NOMO-1 treated with dmso at 0.1 percent for 144 hours (cell line): ENCODE data around the gene RNF151.
"Not testable (repeated sequence)": the region's sequence is repeated elsewhere in the genome, so short reads cannot be mapped to it uniquely, and the experiment has no call there.

Source experiments
- DNase-seq: peaks from one replicate; lab custom pipeline; 2025; ENCODE audit not compliant: unreplicated experiment; lab: John Stamatoyannopoulos, UW

The RNF151 gene

DNA sequence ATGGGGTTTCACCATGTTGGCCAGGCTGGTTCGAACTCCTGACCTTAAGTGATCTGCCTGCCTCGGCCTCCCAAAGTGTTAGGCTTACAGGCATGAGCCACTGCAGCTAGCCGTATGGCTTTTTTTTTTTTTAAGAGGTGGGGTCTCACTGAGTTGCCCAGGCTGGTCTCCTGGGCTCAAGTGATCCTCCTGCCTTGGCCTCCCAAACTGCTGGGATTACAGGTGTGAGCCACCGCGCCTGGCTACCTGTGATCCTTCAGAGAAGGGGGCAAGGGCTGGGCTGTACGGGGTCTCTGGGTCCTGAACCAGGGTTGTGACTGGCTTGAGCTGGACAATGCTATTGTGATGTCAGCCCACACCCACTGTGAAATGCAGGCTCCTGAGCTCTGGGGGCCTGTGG lies at the start of gene RNF151:
Gene RNF151 (plus strand): TSS at position 397 of the 400 bp plus-strand sequence. CDS start 26 bp downstream, outside the sequence.
- no peak for DNase-seq

GRCh38 chr16:1917056-1917664 lies 49.5 kb upstream of the RNF151 start:
- DNase-seq = no peak

DNA sequence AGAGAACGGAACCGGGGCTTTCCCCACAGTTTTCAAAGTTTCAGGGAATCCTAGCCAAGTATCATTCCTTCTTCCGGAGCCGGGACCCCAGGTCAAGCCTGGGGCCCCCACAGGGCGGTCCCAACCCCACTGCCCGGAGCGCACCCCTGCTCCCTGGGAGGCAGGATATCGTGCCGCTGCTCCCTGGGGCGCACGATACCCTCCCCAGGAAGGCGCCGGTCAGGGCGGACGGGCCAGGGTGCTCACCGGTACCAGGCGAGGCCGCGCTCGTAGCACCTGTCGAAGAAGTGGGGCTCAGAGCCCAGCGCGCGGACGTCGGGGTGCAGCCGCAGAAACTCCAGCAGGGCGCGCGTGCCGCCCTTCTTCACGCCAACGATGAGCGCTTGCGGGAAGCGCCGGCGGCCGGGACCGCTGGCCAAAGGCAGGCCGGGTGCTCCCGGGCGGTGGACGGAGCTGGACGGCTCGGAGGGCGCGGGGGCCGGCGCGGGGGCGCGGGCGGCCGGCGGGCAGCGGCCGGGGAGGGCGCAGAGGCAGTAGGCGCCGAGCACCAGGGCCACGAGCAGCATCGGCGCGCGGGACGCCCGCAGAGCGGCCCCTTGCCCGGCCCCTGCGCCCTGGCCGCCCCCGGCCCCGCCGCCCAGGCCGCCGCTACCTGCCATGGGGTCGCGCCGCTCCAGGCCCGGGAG lies 48.8 kb upstream of the RNF151 start:
- DNase-seq = no peak

DNA sequence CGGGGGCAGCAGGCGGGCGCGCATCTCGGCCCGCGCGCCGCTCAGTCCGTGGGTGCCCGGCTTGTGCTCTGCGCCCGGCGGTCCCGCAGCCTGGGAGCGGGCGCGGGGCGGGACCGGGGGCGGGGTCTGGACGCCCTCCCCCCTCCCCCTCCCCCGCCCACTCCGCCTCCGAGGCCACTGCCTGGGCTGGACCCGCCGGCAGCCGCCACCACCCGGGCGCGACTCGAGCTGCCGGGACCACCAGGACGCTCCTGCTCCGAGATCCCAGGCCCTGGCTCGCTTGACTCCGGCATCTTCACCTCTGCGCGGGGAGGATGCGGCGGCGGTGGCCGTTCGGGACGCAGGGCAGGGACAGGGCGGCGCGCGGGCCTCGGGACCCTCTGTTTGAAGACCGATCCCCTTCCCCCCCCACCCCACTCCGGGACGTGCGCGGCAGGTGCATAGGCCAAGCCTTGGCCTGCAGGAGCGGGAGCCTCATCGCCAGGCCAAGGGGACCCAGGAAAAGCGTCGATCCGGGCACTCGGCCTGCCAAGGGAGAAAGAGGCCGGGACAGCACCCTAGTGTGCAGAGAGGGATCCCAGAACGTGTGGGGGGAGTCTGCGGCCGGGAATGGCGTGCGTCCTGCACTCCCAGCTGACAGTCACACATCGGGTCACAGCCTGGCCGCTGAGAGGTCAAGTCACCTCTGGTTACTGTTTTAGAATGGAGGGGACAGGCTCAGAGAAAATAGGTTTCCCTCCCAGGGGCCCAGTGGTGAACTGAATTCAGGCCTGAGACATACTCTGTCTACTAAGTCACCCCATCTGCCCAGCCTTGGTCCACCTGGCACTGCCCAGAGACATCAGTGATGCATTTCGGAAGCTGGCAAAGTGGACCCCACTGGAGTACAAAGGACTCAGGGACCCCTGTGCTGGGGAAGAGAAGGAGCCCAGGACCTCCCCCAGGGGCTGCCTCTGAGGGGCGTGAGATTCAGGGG lies 48.0 kb upstream of the RNF151 start, which contains the start of gene HS3ST6:
Gene HS3ST6 (minus strand): TSS at position 65 of the 976 bp plus-strand sequence. CDS start 92 bp downstream, outside the sequence.
- no peak for DNase-seq

GRCh38 chr16:1919327-1919998 lies 47.2 kb upstream of the RNF151 start:
- DNase-seq = no peak

DNA sequence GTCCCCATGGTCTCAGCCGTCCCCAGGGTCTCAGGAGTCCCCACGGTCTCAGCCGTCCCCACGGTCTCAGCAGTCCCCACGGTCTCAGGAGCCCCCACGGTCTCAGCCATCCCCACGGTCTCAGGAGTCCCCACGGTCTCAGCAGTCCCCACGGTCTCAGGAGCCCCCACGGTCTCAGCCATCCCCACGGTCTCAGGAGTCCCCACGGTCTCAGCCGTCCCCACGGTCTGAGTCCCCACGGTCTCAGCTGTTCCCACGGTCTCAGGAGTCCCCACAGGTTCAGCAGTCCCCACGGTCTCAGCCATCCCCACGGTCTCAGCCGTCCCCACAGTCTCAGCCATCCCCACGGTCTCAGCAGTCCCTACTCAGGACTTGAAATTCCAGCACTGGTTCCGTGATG lies 46.5 kb upstream of the RNF151 start:
- not testable (repeated sequence) for DNase-seq

GRCh38 chr16:1920727-1921171 lies 45.9 kb upstream of the RNF151 start:
- peak; percentile 37 for DNase-seq

GRCh38 chr16:1922357-1922756 lies 44.3 kb upstream of the RNF151 start:
- no peak for DNase-seq

DNA sequence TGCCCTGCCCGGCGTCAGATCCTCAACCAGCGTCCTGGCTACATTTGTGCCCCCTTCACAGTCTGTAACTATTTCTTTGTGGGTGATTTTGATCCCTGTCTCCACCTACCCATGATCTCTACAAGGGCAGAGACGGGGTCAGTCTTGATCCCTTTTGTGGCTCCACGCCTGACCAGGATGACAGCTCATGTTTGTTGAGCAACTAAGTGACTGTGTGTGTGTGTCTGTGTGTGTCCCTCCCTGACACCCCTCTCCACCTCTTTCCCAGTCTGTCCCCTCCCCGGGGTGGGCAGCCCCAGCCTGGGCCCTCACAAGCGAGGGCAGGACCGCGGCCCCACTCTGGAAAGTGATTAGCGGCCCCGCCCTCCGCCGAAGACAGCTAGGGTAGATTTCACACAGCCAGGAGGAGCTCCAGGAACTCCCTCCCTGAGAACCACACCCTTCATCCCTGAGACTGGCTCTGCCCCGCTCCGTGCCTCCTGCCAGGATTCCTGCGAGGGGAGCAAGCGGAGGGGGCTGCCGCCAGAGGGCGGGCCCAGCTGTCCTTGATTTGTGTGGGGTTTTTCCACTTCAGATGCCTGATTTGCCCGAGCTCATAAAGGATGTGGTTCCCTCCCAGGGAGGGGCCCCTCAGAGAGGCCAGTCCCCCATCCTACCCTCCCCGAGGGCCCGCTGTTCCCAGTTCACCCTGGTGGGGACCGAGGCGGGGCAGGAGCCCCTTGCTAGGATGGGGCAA lies 43.2 kb upstream of the RNF151 start:
- DNase-seq = no peak

GRCh38 chr16:1924095-1924494 lies 42.6 kb upstream of the RNF151 start:
- no peak for DNase-seq

DNA sequence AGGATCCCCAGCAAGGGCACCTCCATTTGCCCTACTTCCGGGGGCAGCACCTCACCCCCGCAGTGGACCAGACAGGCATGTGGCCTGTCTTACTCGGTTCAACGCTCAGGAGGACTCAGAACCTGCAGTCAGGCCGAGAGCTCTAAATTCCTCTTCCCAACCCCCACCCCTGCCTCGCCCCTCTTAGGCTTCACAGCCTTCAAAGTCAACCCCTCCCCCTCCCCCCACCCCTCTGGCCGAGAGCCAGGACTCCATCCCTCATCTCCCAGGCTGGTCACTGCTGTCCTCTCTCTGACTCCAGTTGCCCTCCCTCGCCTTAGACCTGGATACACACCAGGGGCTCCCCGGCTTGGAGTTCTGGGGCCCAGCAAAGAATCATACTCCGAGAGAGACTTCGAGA lies 40.4 kb upstream of the RNF151 start:
- no peak for DNase-seq

DNA sequence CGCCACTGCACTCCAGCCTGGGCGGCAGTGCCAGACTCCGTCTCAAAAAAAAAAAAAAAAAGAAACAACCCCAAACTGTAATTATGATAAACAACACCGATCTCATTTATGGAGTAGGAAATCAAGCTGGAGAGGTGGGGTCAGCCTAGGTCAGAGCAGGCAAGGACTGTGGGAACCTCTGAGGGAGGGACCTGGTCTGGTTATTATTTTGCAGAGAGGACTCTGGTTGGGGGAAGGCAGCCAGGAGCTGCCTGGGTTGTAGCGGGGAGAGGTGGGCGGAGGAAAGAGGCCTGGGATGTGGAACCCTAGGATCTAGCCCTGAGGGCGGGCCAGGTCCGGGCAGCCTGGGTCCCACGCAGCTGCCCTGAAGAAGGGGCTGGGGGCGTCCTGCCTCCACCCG lies 37.6 kb upstream of the RNF151 start:
- DNase-seq = peak; percentile 23

DNA sequence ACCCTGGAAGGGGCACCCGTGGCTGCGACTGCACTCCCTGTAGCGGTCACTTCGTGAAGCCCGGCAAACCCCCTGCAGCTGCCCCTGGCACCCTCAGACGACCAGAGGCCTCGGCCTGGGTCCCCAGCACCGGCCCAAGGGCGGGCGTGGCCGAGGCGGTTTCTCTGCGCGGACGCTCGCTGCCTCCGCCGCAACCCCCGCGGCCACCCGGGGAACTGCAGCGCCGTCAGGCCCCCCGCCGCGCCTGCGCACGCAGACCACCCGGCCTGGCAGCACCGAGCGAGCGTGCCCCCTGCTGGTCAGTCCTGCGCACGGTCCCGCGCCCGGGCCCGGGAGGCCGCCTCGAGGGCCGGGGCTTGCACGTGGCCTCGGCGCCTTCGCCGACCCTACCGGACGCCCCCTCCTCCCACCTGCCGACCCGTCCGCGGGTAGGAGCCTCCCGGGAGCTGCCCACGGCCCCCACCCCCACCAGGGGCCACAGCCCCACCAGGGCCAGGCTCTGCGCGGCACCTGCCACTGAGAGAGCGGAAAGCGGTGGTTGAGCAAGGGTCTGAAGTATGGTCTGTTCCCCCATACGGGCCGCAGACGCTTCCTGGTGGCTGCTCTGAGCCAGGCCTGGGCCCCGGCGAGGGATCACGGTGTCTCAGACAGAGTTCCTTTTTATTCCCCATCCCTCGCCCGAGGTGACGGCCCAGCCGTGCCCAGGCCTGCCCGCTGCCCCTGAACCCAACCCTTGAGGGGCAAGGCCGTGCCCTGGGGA lies 36.9 kb upstream of the RNF151 start:
- peak; percentile 79 for DNase-seq

DNA sequence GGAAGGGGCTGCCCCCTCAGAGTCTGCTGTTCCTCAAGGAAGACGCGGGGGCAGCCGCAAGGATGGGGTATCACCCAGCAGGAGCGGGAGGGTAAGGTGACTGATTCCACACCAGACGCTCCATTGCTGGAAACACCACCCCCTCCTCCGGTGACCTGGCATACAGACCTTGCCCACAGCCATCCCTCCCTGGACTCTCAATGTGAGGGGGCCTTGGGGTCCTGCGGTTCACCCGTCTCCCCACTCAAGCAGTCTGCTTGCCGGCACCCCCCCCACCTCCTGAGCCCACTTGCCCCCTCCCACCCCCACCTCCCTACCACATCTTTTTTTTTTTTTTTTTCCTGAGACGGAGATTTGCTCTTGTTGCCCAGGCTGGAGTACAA lies 36.3 kb upstream of the RNF151 start:
- DNase-seq = no peak

- DNase-seq = no peak
Measured at GRCh38 chr16:1932050-1933028, 34.3 kb upstream of the RNF151 start.

DNA sequence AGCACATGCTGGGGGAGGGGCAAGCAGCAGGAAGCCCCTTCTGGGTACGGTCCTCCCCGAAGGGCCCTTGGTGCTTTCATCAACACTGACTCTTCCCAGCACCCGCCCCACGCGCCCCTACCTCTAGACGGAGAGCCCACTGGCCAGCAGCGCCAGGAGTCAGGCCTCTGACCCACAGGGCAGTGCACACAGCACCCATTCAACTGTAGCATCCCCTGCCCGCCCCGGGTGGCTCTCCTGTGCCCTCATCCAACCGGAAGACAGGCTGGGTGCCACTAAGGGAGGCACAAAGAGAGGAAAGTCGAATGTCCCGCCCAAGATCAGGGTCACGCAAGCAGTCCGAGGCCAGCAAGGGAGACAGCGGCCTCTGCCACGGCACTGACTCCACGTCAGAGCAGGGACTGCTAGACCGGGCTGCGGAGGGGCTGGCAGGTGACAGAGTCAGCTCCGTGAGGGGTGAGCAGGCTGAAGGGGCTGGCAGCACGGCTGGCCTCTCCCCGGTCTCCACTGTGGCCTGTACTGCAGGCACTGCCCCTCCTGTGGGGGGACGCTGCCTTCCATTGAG lies 33.5 kb upstream of the RNF151 start:
- DNase-seq = no peak

DNA sequence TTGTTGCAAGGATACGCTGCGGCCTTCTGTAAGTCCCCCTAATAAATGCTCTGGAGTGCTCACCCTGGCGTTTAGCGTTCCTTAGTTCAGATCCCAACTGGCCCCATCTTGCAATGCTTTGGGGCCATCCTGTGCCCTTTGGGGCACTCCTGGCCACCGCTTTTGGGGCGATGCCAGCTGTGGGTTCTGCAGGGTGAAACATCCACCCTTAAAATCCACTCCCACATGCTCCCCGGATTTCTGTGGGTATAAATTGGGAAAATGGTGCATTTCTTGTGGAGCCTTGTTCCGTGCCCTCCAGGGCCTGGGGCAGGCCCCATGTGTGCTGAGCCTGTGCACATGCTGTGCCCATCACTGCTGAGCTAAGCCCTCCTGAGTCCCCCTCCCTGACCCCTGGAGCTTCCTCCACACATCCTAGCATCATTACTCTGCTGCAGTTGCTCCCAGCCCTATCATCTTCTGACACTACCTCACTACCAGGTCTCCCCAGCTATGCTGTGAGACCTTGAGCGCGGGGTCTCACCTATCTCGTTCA lies 29.6 kb upstream of the RNF151 start:
- no peak for DNase-seq

GRCh38 chr16:1938316-1938715 lies 28.3 kb upstream of the RNF151 start:
- peak; percentile 89 for DNase-seq
